ENCODE results near the gene RNF128.

- TF ChIP-seq BHLHE40 (IDR thresholded peaks at IDR 0.05; ENCODE audit: borderline replicate concordance) (no peak), FOXK2 (IDR thresholded peaks at IDR 0.05) (no peak), PKNOX1 (IDR thresholded peaks at IDR 0.05) (no peak), HDGF (IDR thresholded peaks at IDR 0.05; ENCODE audit: borderline replicate concordance) (no peak), CTBP1 (IDR thresholded peaks at IDR 0.05; ENCODE audit: borderline replicate concordance) (no peak), ARNT (IDR thresholded peaks at IDR 0.05) (no peak), FOXA1 (IDR thresholded peaks at IDR 0.05) (no peak), SP1 (IDR thresholded peaks at IDR 0.05) (no peak), SUZ12 (IDR thresholded peaks at IDR 0.05) (no peak), TARDBP (IDR thresholded peaks at IDR 0.05) (no peak), ELF4 (IDR thresholded peaks at IDR 0.05) (no peak), ZNF384 (IDR thresholded peaks at IDR 0.05) (no peak), NFRKB (IDR thresholded peaks at IDR 0.05) (no peak)
These were observed 30.0 kb upstream of the RNF128 start for GRCh38 chrX:106696502-106696901.
